ENCODE results near the gene NEDD4L. TPM values are rescaled to one million over a fixed set of nuclear protein-coding genes. Genes with fewer than 3 reads are reported as not detected.

NEDD4L gene
- total RNA-seq, 2 experiments from 2014 or later, result 3.2 to 3.3 TPM

GRCh38 chr18:58402247-58402646 is 358.2 kb downstream of the NEDD4L start:
- DNase-seq (ENCODE audit: low spot score), result no peak
- intact Hi-C loops (cut with micrococcal nuclease; ENCODE audit: unreplicated experiment), result no loop called here
- ChIA-PET POLR2A (no interaction called here), CTCF (ENCODE audit: unreplicated experiment) (no interaction called here)
- no TSS peak for BruUV-seq (replicated peaks)
- H3K4me1 ChIP-seq (ENCODE audit: insufficient read depth, low read length, poor library complexity, severe bottlenecking), result no peaks in the 10 kb centered on the region
- no peaks in the 10 kb centered on the region for H3K36me3 ChIP-seq (ENCODE audit: insufficient read depth, low read length)
- no peaks in the 10 kb centered on the region for H3K79me2 ChIP-seq (ENCODE audit: insufficient read depth, low read depth, low read length)
- H3K4me3 ChIP-seq (ENCODE audit: low read depth, low read length, poor library complexity, severe bottlenecking), result no peak overlapping the region
- H4K20me1 ChIP-seq (ENCODE audit: insufficient read depth, low read length), result no peaks in the 10 kb centered on the region
- H3K4me2 ChIP-seq (ENCODE audit: low read length), result no peak overlapping the region
- no peak for TF ChIP-seq CTCF (conservative IDR thresholded peaks at IDR 0.05; ENCODE audit: low read length)
- no peak for TF ChIP-seq EZH2phosphoT487 (IDR thresholded peaks at IDR 0.05; ENCODE audit: borderline replicate concordance, low read depth, low read length)
- H3K9me2 ChIP-seq (ENCODE audit: insufficient read depth, low read length), result no peaks in the 10 kb centered on the region
- no peak overlapping the region for H3K27ac ChIP-seq (ENCODE audit: low read depth, low read length, poor library complexity, severe bottlenecking)
- H2AFZ ChIP-seq (ENCODE audit: low read length), result no peak overlapping the region
- H3K9me3 ChIP-seq (ENCODE audit: low read length), result no peaks in the 10 kb centered on the region

- Histone ChIP-seq H3K79me2 (ENCODE audit: insufficient read depth, low read depth, low read length) (no peaks in the 10 kb centered on the region), H3K9me2 (ENCODE audit: insufficient read depth, low read length) (no peaks in the 10 kb centered on the region), H3K4me1 (ENCODE audit: insufficient read depth, low read length, poor library complexity, severe bottlenecking) (no peaks in the 10 kb centered on the region), H2AFZ (ENCODE audit: low read length) (no peak overlapping the region), H3K36me3 (ENCODE audit: insufficient read depth, low read length) (no peaks in the 10 kb centered on the region), H3K27ac (ENCODE audit: low read depth, low read length, poor library complexity, severe bottlenecking) (no peak overlapping the region), H4K20me1 (ENCODE audit: insufficient read depth, low read length) (no peaks in the 10 kb centered on the region), H3K4me2 (ENCODE audit: low read length) (no peak overlapping the region), H3K4me3 (ENCODE audit: low read depth, low read length, poor library complexity, severe bottlenecking) (no peak overlapping the region), H3K9me3 (ENCODE audit: low read length) (no peaks in the 10 kb centered on the region)
- intact Hi-C loops (cut with micrococcal nuclease; ENCODE audit: unreplicated experiment), result no loop called here
- no peak for DNase-seq (ENCODE audit: low spot score)
- TF ChIP-seq EZH2phosphoT487 (IDR thresholded peaks at IDR 0.05; ENCODE audit: borderline replicate concordance, low read depth, low read length) (no peak), CTCF (conservative IDR thresholded peaks at IDR 0.05; ENCODE audit: low read length) (no peak)
- ChIA-PET CTCF (ENCODE audit: unreplicated experiment) (no interaction called here), POLR2A (no interaction called here)
- no TSS peak for BruUV-seq (replicated peaks)
Measured at GRCh38 chr18:58402951-58403702, 359.1 kb downstream of the NEDD4L start.

GRCh38 chr18:58403799-58404455 is 359.9 kb downstream of the NEDD4L start:
- no peaks in the 10 kb centered on the region for H3K9me3 ChIP-seq (ENCODE audit: low read length)
- no peaks in the 10 kb centered on the region for H3K9me2 ChIP-seq (ENCODE audit: insufficient read depth, low read length)
- intact Hi-C loops (cut with micrococcal nuclease; ENCODE audit: unreplicated experiment), result no loop called here
- no peaks in the 10 kb centered on the region for H3K4me1 ChIP-seq (ENCODE audit: insufficient read depth, low read length, poor library complexity, severe bottlenecking)
- TF ChIP-seq CTCF (conservative IDR thresholded peaks at IDR 0.05; ENCODE audit: low read length), result no peak
- no peak for TF ChIP-seq EZH2phosphoT487 (IDR thresholded peaks at IDR 0.05; ENCODE audit: borderline replicate concordance, low read depth, low read length)
- ChIA-PET POLR2A (no interaction called here), CTCF (ENCODE audit: unreplicated experiment) (no interaction called here)
- no peak overlapping the region for H3K27ac ChIP-seq (ENCODE audit: low read depth, low read length, poor library complexity, severe bottlenecking)
- BruUV-seq (replicated peaks), result no TSS peak
- DNase-seq (ENCODE audit: low spot score), result no peak
- no peak overlapping the region for H3K4me2 ChIP-seq (ENCODE audit: low read length)
- H2AFZ ChIP-seq (ENCODE audit: low read length), result no peak overlapping the region
- H3K4me3 ChIP-seq (ENCODE audit: low read depth, low read length, poor library complexity, severe bottlenecking), result no peak overlapping the region
- H3K36me3 ChIP-seq (ENCODE audit: insufficient read depth, low read length), result no peaks in the 10 kb centered on the region
- no peaks in the 10 kb centered on the region for H3K79me2 ChIP-seq (ENCODE audit: insufficient read depth, low read depth, low read length)
- H4K20me1 ChIP-seq (ENCODE audit: insufficient read depth, low read length), result no peaks in the 10 kb centered on the region

Data from OCI-LY7 (cell line).